ENCODE data around the gene KRTAP1-4.
"Not testable (repeated sequence)": the region's sequence is repeated elsewhere in the genome, so short reads cannot be mapped to it uniquely, and the experiment has no call there.

The KRTAP1-4 gene

GRCh38 chr17:41046735-41047465 lies 16.9 kb upstream of the KRTAP1-4 start, which contains the start of gene KRTAP2-1:
KRTAP2-1 (minus strand) TSS chr17:41047316; CDS start chr17:41047267, 49 bp downstream.
- DNase-seq, result not testable (repeated sequence)

- DNase-seq, result no peak
Measured at GRCh38 chr17:41042953-41043352, 13.0 kb upstream of the KRTAP1-4 start.

- DNase-seq, result not testable (repeated sequence)
Measured at GRCh38 chr17:41040783-41041571, 11.0 kb upstream of the KRTAP1-4 start, which contains the start of gene KRTAP1-1. KRTAP1-1 (minus strand) TSS chr17:41041450; CDS start chr17:41041397, 53 bp downstream.

DNA sequence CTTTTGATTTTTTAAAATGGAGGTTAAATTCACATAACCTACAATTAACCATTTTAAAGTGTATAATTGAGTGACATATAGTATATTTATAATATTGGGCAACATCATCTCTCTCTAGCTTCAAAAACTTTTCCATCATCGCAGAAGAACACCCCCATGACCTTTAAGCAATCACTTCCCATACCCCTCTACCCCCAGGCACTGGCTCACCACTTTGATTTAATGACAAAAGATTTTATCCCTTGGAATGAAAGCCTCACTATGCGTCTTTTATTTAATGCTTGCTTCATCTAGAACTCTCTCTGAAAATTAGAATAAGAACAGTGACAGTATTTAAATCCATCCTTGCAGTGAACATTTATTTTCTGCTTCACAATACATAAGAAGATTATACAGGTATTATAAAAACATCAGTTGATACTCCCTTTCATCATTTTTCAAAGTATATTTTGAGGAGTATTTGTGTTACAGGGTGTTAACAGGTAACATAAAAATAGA lies 7.9 kb upstream of the KRTAP1-4 start:
- DNase-seq, result no peak

GRCh38 chr17:41034346-41034935 lies 4.4 kb upstream of the KRTAP1-4 start, which contains the start of gene KRTAP1-3:
KRTAP1-3 (minus strand) TSS chr17:41034874; CDS start chr17:41034821, 53 bp downstream.
- DNase-seq, result not testable (repeated sequence)

- no peak for DNase-seq
Measured at GRCh38 chr17:41026715-41027471, 3.1 kb downstream of the KRTAP1-4 start, which contains the start of gene KRTAP1-5. KRTAP1-5 (minus strand) TSS chr17:41027208; CDS start chr17:41027155, 53 bp downstream.

DNA sequence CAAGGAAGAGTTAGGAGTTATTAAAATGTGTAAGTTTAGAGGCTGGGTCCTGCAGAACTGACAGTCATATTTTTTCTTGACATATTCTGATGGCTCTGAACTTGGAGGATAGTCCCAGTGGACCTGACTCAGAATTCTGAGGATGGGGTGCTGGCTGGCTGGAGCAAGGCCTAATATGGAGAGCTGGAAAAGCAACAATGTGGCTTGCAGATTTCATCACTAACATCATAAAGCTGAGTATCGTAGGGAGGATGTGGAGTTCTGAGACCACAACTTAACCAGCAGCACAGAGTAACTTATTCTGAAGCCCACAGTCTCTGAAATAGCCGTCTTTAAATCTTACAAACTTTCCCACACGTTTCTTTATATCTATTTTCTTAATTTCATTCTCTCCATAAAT lies 5.3 kb downstream of the KRTAP1-4 start:
- DNase-seq, result no peak

DNA sequence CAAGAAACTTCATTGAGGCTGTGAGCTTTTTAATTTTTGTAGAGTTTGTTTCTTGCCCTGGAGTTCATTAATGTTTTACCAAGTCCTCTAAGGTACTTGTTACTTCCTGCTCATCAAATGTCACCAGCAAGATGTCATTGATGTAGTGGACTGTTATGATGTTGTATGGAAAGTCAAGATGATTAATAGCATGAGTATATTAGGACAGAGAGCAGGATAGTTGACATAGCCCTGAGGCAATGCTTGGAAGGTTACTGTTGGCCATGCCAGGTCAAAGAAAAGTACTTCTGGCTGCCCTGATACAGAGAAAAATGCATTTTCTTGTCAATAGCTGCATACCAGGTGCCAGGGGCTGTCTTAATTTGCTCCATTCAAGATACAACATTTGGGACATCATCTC lies 9.7 kb downstream of the KRTAP1-4 start:
- DNase-seq, result no peak

- no peak for DNase-seq
Measured at GRCh38 chr17:41019415-41019814, 10.6 kb downstream of the KRTAP1-4 start.

- DNase-seq, result no peak
Measured at GRCh38 chr17:41018541-41018940, 11.5 kb downstream of the KRTAP1-4 start.

GRCh38 chr17:41016578-41017215 lies 13.3 kb downstream of the KRTAP1-4 start:
- DNase-seq, result no peak

DNA sequence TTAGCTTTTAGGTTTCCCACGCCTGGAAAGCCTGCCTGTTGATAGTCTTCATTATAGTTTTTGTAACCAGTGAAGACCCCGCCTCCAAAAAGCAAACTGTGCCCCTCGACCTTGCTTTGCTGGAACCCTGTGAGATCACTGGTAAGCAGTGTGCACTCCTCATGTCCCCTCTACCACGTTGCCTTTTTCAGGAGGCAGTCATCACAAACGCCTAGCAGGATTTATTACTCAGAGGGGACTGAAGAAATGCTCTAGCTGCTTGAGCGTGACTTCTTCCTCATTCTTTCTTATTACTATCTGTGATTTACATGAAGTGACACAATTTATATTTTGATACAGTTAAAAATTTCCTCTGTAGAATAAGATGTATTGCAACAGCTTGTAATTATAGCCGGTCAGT lies 14.5 kb downstream of the KRTAP1-4 start:
- no peak for DNase-seq

DNA sequence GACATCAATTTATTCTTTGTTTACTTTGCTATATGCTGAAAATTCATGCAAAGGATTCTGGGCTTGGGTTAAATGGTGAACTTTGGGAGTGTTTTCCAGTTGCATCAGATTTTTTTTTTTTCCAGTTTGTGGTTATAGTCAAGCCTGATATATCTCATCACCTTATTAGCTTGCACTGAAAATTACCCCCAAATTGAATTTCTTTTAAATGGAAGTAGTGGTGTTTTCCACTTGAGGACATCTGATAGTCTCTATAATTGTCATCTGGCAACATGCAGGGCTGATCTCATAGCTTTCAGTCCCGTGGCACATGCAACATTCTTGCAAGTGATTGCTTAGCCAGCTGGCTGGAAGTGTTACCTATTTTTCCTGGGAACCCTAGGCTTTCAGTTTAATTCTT lies 16.4 kb downstream of the KRTAP1-4 start:
- DNase-seq, result no peak

DNA sequence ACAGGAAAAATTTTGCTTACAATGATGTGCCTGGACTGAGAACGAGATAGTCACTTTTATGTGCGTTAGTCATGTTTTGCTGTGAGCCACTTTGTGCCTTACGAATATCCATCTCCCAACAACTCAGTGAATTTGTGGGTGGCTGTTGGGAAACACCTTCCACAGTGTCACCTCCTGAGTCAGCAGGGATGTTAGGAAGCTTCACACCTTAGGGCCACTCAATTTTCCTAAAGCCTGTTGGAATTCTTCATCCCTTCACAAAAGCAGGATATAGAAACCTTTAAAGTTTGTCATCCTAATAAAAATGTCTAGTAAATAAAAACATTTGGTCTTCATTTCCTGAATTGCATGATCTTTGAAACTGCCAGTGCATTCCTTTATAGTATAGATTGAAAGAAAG lies 16.8 kb downstream of the KRTAP1-4 start:
- DNase-seq, result no peak

- no peak for DNase-seq
Measured at GRCh38 chr17:41012326-41013120, 17.5 kb downstream of the KRTAP1-4 start.

GRCh38 chr17:41010441-41010840 lies 19.6 kb downstream of the KRTAP1-4 start:
- no peak for DNase-seq

- DNase-seq, result no peak
Measured at GRCh38 chr17:41009936-41010335, 20.1 kb downstream of the KRTAP1-4 start.

DNA sequence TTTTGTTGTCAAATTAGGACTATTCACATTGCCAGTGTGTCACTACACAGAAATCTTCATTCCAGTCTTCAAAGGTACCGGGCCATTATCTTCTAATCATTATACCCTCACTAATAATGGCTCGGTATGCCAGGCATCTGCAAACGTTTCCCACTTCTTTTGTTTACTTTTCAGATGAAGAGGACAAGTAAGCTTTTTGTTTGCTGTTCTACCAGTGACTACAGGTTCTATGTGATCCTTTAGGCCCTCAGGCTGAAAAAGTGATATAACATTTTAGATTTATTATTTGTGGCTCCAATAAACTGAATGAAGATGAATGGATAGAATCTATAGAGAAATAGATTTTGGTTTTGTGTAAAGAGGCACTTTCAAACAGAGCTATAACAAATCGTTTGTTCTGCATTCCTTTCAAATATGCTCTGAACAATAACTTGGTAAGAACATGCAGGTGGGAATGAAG lies 20.7 kb downstream of the KRTAP1-4 start:
- DNase-seq, result no peak

DNA sequence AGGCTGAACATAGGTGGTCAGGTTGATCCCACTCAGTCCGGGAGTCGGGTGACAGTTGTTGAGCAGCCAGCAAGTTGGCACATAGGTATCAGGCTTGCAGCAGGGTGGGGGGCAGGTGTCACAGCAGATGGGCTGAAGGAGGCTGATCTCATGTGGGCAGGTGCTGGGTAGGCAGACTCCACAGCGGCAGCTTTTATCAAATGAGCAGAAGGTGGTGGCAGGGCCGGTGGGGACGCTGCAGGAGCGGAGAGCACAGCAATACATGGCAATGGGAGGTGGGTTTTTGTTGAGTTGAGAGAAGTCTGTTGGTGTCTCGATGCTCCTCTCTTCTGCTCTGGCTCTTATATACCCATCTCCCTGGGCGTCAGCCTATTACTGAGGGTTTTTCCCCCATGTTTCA lies 21.2 kb downstream of the KRTAP1-4 start, which contains the start of gene KRTAP3-1:
TSS of gene KRTAP3-1 (minus strand) at position 318 of the 400 bp plus-strand sequence. CDS start at position 264, 54 bp downstream.
- DNase-seq, result peak; percentile 32

DNA sequence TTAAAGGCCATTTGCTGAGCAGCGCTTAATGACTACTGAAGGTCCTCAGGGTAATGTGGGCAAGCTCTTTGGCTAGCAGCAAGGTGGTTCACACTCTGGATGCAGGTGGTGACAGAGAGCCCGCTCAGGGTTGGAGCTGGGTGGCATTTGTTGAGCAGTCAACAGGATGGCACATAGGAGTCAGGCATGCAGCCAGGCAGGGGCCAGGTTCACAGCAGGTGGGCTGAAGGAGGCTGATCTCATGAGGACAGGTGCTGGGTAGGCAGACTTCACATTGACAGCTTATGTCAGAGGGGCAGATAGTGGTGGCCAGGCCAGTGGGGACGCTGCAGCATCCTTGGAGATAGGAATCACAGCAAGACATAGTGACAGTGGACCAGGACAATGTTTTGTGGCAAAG lies 25.6 kb downstream of the KRTAP1-4 start:
- DNase-seq, result no peak

DNA sequence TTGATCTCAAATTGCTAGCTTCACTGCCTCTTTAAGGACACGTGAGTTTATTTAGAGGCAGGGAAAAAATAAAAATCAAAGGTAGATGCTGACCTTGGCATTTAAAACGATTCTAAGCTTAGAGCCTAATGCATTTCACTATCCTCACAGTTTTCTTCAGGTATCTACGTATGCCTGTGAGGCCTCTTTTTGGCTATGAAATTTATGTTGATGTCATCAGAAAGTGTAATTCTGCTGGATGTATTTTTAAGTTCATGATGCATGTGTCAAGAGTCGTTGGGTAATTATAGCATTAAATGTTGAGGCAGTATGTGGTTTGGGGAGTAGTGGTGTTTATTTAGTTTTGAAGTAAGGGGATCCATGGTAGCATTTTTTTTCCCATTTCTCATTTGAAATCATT lies 26.1 kb downstream of the KRTAP1-4 start:
- DNase-seq, result no peak
